Dermis microvascular lymphatic vessel endothelial cell (primary cell): Measurements from ENCODE around the gene CHN2. TPM values are rescaled to one million over a fixed set of nuclear protein-coding genes. Genes with fewer than 3 reads are reported as not detected.

Source experiments
- DNase-seq, 2 donors: peaks; one replicate each; pipeline versions ENCODE4 v3.0.0 to v3.0.0-alpha.2; 2010; ENCODE audit warnings: low read depth in 2 of 2
- total RNA-seq: library from RNA; depleted of rRNA; stranded (reverse); fragments of >200 nt; gene quantifications from 2 replicates; pipeline ENCODE4 v1.2.1, GENCODE V29; 2014

Gene CHN2
- total RNA-seq, 1 donor from 2014 or later, result 0.90 TPM

GRCh38 chr7:29224726-29225125 lies 30.2 kb downstream of the CHN2 start:
- DNase-seq, result peak in 1 of 2 donors; percentile 23

- DNase-seq, result no peak
These were observed 33.9 kb downstream of the CHN2 start for GRCh38 chr7:29228289-29229011.

- DNase-seq, result no peak
These were observed 34.5 kb downstream of the CHN2 start for GRCh38 chr7:29229066-29229465.

- DNase-seq, result no peak
These were observed 35.4 kb downstream of the CHN2 start for GRCh38 chr7:29229946-29230345.

- DNase-seq, result no peak
These were observed 36.3 kb downstream of the CHN2 start for GRCh38 chr7:29230871-29231345.

GRCh38 chr7:29231671-29232232 lies 37.2 kb downstream of the CHN2 start:
- peak in 1 of 2 donors; percentile 7 for DNase-seq

GRCh38 chr7:29234438-29234837 lies 39.9 kb downstream of the CHN2 start:
- no peak for DNase-seq

GRCh38 chr7:29236071-29236580 lies 41.6 kb downstream of the CHN2 start:
- no peak for DNase-seq

GRCh38 chr7:29236649-29237048 lies 42.1 kb downstream of the CHN2 start:
- no peak for DNase-seq

- no peak for DNase-seq
These were observed 42.9 kb downstream of the CHN2 start for GRCh38 chr7:29237489-29237888.

- DNase-seq, result peak in 1 of 2 donors; percentile 12
These were observed 45.1 kb downstream of the CHN2 start for GRCh38 chr7:29239638-29240037.

- no peak for DNase-seq
These were observed 47.7 kb downstream of the CHN2 start for GRCh38 chr7:29242265-29242664.

GRCh38 chr7:29243910-29244655 lies 49.5 kb downstream of the CHN2 start:
- no peak for DNase-seq

- DNase-seq, result peak in 1 of 2 donors; percentile 9
These were observed 52.8 kb downstream of the CHN2 start for GRCh38 chr7:29247224-29247962.

- DNase-seq, result no peak
These were observed 53.3 kb downstream of the CHN2 start for GRCh38 chr7:29247963-29248236.

- no peak for DNase-seq
These were observed 54.3 kb downstream of the CHN2 start for GRCh38 chr7:29248713-29249382.

GRCh38 chr7:29249383-29249750 lies 54.8 kb downstream of the CHN2 start:
- DNase-seq, result no peak

GRCh38 chr7:29249860-29250259 lies 55.3 kb downstream of the CHN2 start:
- DNase-seq, result no peak

GRCh38 chr7:29253225-29253624 lies 58.6 kb downstream of the CHN2 start:
- no peak for DNase-seq

- DNase-seq, result peak in 1 of 2 donors; percentile 11
These were observed 60.0 kb downstream of the CHN2 start for GRCh38 chr7:29254591-29254990.

- DNase-seq, result peak in 1 of 2 donors; percentile 69
These were observed 60.8 kb downstream of the CHN2 start for GRCh38 chr7:29255199-29255878.
